ENCODE data around the gene GABRP.

DNA sequence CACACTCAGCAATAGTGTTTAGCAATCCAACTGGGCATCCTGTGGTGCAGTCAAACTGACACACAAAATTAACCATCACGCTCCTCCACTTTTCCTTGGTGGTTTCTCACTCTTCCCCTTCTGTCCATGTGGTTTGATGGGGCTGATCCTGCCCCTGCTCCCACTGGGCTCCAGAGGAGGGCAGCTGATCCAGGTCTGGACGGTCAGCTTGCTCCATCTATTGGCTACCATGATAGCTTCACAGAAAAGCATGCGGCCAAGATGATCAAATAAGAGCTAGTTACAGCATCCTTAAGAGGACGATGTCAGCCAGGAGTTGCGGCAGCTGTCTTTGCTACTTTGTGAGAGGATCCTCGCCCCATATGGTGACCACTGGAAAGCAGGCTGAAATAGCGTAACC, 48.7 kb downstream of the GABRP start:
- TF ChIP-seq, protein P1, sequence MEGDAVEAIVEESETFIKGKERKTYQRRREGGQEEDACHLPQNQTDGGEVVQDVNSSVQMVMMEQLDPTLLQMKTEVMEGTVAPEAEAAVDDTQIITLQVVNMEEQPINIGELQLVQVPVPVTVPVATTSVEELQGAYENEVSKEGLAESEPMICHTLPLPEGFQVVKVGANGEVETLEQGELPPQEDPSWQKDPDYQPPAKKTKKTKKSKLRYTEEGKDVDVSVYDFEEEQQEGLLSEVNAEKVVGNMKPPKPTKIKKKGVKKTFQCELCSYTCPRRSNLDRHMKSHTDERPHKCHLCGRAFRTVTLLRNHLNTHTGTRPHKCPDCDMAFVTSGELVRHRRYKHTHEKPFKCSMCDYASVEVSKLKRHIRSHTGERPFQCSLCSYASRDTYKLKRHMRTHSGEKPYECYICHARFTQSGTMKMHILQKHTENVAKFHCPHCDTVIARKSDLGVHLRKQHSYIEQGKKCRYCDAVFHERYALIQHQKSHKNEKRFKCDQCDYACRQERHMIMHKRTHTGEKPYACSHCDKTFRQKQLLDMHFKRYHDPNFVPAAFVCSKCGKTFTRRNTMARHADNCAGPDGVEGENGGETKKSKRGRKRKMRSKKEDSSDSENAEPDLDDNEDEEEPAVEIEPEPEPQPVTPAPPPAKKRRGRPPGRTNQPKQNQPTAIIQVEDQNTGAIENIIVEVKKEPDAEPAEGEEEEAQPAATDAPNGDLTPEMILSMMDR (conservative IDR thresholded peaks at IDR 0.05; ENCODE audit: low read length), result no peak
- TF ChIP-seq EZH2phosphoT487 (IDR thresholded peaks at IDR 0.05; ENCODE audit: borderline replicate concordance, low read depth, low read length), result no peak
